Endothelial cell of coronary artery (primary cell): Measurements from ENCODE around the gene ARMC6. TPM values are rescaled to one million over a fixed set of nuclear protein-coding genes. Genes with fewer than 3 reads are reported as not detected.

Experiments
- total RNA-seq: library from RNA; depleted of rRNA; stranded (reverse); fragments of >200 nt; gene quantifications from 2 replicates; pipeline ENCODE4 v1.2.3, GENCODE V29; 2014

The ARMC6 gene
- 52.1 and 62.9 TPM in 2 replicates for total RNA-seq

GRCh38 chr19:19033426-19034203, at the start of gene ARMC6, which contains the start of gene SUGP2:
TSS of gene ARMC6 (plus strand) at chr19:19033603. CDS start at chr19:19034210, 607 bp downstream.
TSS of gene SUGP2 (minus strand) at chr19:19033517. CDS start at chr19:19031071, 2,446 bp downstream.

GRCh38 chr19:19063183-19064097, 30.0 kb downstream of the ARMC6 start, which contains the start of gene SLC25A42:
TSS of gene SLC25A42 (plus strand) at chr19:19063994. CDS start at chr19:19096125, 32,131 bp downstream.

Other genes starting within 250 kb of the ARMC6 start
- not detected in 2 replicates for gene COMP, start 242.3 kb upstream of the ARMC6 start, total RNA-seq
- gene UPF1, start 201.6 kb upstream of the ARMC6 start, total RNA-seq: 62.9 and 69.7 TPM in 2 replicates
- gene CERS1, start 137.4 kb upstream of the ARMC6 start, total RNA-seq: 3.2 and 4.5 TPM in 2 replicates
- gene COPE, start 114.2 kb upstream of the ARMC6 start, total RNA-seq: 172 and 214 TPM in 2 replicates
- gene DDX49, start 113.9 kb upstream of the ARMC6 start, total RNA-seq: 56.5 and 68.6 TPM in 2 replicates
- gene HOMER3, start 92.4 kb upstream of the ARMC6 start, total RNA-seq: 120 and 160 TPM in 2 replicates
- 17.4 and 25.4 TPM in 2 replicates for gene SUGP2, start 86 bp upstream of the ARMC6 start, total RNA-seq
- 2.8 and 3.7 TPM in 2 replicates for gene SLC25A42, start 30.4 kb downstream of the ARMC6 start, total RNA-seq
- 18.4 and 27.2 TPM in 2 replicates for gene TMEM161A, start 104.9 kb downstream of the ARMC6 start, total RNA-seq
- gene MEF2B, start 136.7 kb downstream of the ARMC6 start, total RNA-seq: 0.09 TPM in 1 of 2 replicates, not detected in the other
- gene BORCS8, start 158.5 kb downstream of the ARMC6 start, total RNA-seq: 17.1 and 22.0 TPM in 2 replicates
- 72.8 and 83.6 TPM in 2 replicates for gene RFXANK, start 158.7 kb downstream of the ARMC6 start, total RNA-seq
- gene NR2C2AP, start 169.8 kb downstream of the ARMC6 start, total RNA-seq: 9.9 and 10.3 TPM in 2 replicates
- not detected in 2 replicates for gene NCAN, start 178.4 kb downstream of the ARMC6 start, total RNA-seq
- 0.09 and 0.19 TPM in 2 replicates for gene TM6SF2, start 239.7 kb downstream of the ARMC6 start, total RNA-seq